ENCODE data around the gene BCL7B.
"Not testable (repeated sequence)": the region's sequence is repeated elsewhere in the genome, so short reads cannot be mapped to it uniquely, and the experiment has no call there.

Gene BCL7B

GRCh38 chr7:73526158-73526494 lies 31.4 kb downstream of the BCL7B start:
- H3K27ac ChIP-seq (ENCODE audit: extremely low read depth, low read depth, low read length); H3K4me1 ChIP-seq (ENCODE audit: control insufficient read depth, insufficient read depth, low read length); POLR2A ChIA-PET; H3K4me3 ChIP-seq (ENCODE audit: low read depth, low read length); H3K9me3 ChIP-seq (ENCODE audit: control insufficient read depth, insufficient read depth, low read depth, low read length); H3K36me3 ChIP-seq (ENCODE audit: control insufficient read depth in 2 of 2, insufficient read depth in 1 of 2, low read length in 2 of 2): not testable (repeated sequence)
- peak; percentile 78 for TF ChIP-seq ZNF121 (tag by site-specific recombination; IDR thresholded peaks at IDR 0.05)
- CTCF ChIA-PET = interaction anchor here (0.6 to 0.9 kb wide), 3 partner anchors 10 to 198 kb away, joined by 3 to 4 read pairs (median 4); no protein-coding TSS in a partner anchor

GRCh38 chr7:73522105-73522872 lies 35.2 kb downstream of the BCL7B start, which contains the start of gene BAZ1B:
TSS of gene BAZ1B (minus strand) at chr7:73522293. CDS start at chr7:73521933, 360 bp downstream.
- CTCF ChIA-PET = interaction anchor here (0.6 to 1.0 kb wide), 2 partner anchors 22 to 60 kb away, joined by 3 read pairs; no protein-coding TSS in a partner anchor
- Histone ChIP-seq H3K36me3 (ENCODE audit: control insufficient read depth in 2 of 2, insufficient read depth in 1 of 2, low read length in 2 of 2) (peaks cover under 1 to 22% of the 10 kb centered on the region in 2 experiments; a peak in 2 of 3 replicates), H3K27ac (ENCODE audit: extremely low read depth, low read depth, low read length) (peak within 1 kb of the TSS; percentile 99), H3K4me1 (ENCODE audit: control insufficient read depth, insufficient read depth, low read length) (no peaks in the 10 kb centered on the region), H3K4me3 (ENCODE audit: low read depth, low read length) (peak within 1 kb of the TSS; percentile 93), H3K9me3 (ENCODE audit: control insufficient read depth, insufficient read depth, low read depth, low read length) (no peaks in the 10 kb centered on the region)
- POLR2A ChIA-PET = interaction anchor here (0.6 to 2.8 kb wide), 25 partner anchors 8 to 985 kb away, joined by 3 to 24 read pairs (median 4); partner anchors contain the start of genes ABHD11, BCL7B, MLXIPL and NSUN5
- TF ChIP-seq KLF8 (tag by site-specific recombination; IDR thresholded peaks at IDR 0.05) = peak; percentile 81
- peak; percentile 80 for TF ChIP-seq ZBTB8A (tag by site-specific recombination; IDR thresholded peaks at IDR 0.05)
- TF ChIP-seq ZNF184 (tag by site-specific recombination; IDR thresholded peaks at IDR 0.05) = no peak; the same call in 1 of the 2 replicates
- TF ChIP-seq ZNF423 (tag by site-specific recombination; IDR thresholded peaks at IDR 0.05) = no peak
- TF ChIP-seq SCRT1 (tag by site-specific recombination; IDR thresholded peaks at IDR 0.05; ENCODE audit: borderline replicate concordance) = no peak
- TF ChIP-seq ZNF239 (tag by site-specific recombination; IDR thresholded peaks at IDR 0.05) = no peak
- TF ChIP-seq ZNF596 (tag by site-specific recombination; IDR thresholded peaks at IDR 0.05) = 0 out of 2 replicates have a peak, but pooled peaks have one; percentile 40
- TF ChIP-seq ZNF555 (tag by site-specific recombination; conservative IDR thresholded peaks at IDR 0.05) = no peak
- TF ChIP-seq ZNF248 (tag by site-specific recombination; IDR thresholded peaks at IDR 0.05) = no peak
- TF ChIP-seq ZXDB (tag by site-specific recombination; IDR thresholded peaks at IDR 0.05) = peak; percentile 99
- peak; percentile 70; the same call in 1 of the 2 replicates for TF ChIP-seq ZNF391 (tag by site-specific recombination; IDR thresholded peaks at IDR 0.05; ENCODE audit: borderline replicate concordance, low read depth)
- TF ChIP-seq ZNF514 (tag by site-specific recombination; IDR thresholded peaks at IDR 0.05) = no peak
- TF ChIP-seq ZNF707 (tag by site-specific recombination; IDR thresholded peaks at IDR 0.05) = no peak
- TF ChIP-seq ZNF366 (tag by site-specific recombination; conservative IDR thresholded peaks at IDR 0.05) = peak; percentile 51
- no peak for TF ChIP-seq ZNF626 (tag by site-specific recombination; IDR thresholded peaks at IDR 0.05)
- TF ChIP-seq ZNF398 (tag by site-specific recombination; IDR thresholded peaks at IDR 0.05) = peak; percentile 82
- no peak for TF ChIP-seq ZNF354C (tag by site-specific recombination; IDR thresholded peaks at IDR 0.05; ENCODE audit: borderline replicate concordance, low read depth)
- TF ChIP-seq ZBTB26 (tag by site-specific recombination; optimal IDR thresholded peaks at IDR 0.05) = peak; percentile 92
- TF ChIP-seq ZNF146 (tag by site-specific recombination; IDR thresholded peaks at IDR 0.05) = no peak
- TF ChIP-seq ZBTB10 (tag by site-specific recombination; IDR thresholded peaks at IDR 0.05) = 0 out of 2 replicates have a peak, but pooled peaks have one; percentile 9
- no peak for TF ChIP-seq AEBP2 (tag by site-specific recombination; IDR thresholded peaks at IDR 0.05; ENCODE audit: borderline replicate concordance)
- no peak for TF ChIP-seq ZNF148 (tag by site-specific recombination; IDR thresholded peaks at IDR 0.05; ENCODE audit: borderline replicate concordance)
